ENCODE measurements around the gene RPL18. TPM values are rescaled to one million over a fixed set of nuclear protein-coding genes. Genes with fewer than 3 reads are reported as not detected.
A peak's percentile ranks its signal among the peaks of the same experiment; 100 is the strongest.

RPL18 gene
- total and polyA plus RNA-seq, 4 donors = 276 to 830 (median 586) TPM

GRCh38 chr19:48660852-48661710 lies 42.1 kb upstream of the RPL18 start:
- Histone ChIP-seq H3K9ac (ENCODE audit: low read depth in 1 of 2, low read length in 2 of 2) (peak overlapping the region in 1 of 2 donors; percentile 28), H3K27ac (ENCODE audit: low read depth in 1 of 2, low read length in 2 of 2) (peak overlapping the region; percentile 13 to 31), H3K27me3 (ENCODE audit: control insufficient read depth in 4 of 4, insufficient read depth in 4 of 4, low read length in 3 of 4) (no peaks in the 10 kb centered on the region), H3K9me3 (ENCODE audit: control insufficient read depth in 4 of 4, low read length in 3 of 4) (no peaks in the 10 kb centered on the region), H3K4me3 (ENCODE audit: low read depth in 1 of 3, low read length in 3 of 3) (no peak overlapping the region), H3K4me1 (ENCODE audit: control insufficient read depth in 4 of 4, insufficient read depth in 4 of 4, low read length in 3 of 4) (peaks cover 0 to 2% (median 0%) of the 10 kb centered on the region in 4 donors), H3K36me3 (ENCODE audit: control insufficient read depth in 4 of 4, insufficient read depth in 3 of 4, low read depth in 1 of 4, low read length in 3 of 4) (no peaks in the 10 kb centered on the region)
- WGBS = 67% methylated on average over 35 of the region's 35 CpGs
- peak; percentile 73 for DNase-seq (ENCODE audit: low spot score)
- TF ChIP-seq YY1 (IDR thresholded peaks at IDR 0.05) = no peak
- TF ChIP-seq SP1 (IDR thresholded peaks at IDR 0.05) = peak; percentile 45
- TF ChIP-seq, protein P1, sequence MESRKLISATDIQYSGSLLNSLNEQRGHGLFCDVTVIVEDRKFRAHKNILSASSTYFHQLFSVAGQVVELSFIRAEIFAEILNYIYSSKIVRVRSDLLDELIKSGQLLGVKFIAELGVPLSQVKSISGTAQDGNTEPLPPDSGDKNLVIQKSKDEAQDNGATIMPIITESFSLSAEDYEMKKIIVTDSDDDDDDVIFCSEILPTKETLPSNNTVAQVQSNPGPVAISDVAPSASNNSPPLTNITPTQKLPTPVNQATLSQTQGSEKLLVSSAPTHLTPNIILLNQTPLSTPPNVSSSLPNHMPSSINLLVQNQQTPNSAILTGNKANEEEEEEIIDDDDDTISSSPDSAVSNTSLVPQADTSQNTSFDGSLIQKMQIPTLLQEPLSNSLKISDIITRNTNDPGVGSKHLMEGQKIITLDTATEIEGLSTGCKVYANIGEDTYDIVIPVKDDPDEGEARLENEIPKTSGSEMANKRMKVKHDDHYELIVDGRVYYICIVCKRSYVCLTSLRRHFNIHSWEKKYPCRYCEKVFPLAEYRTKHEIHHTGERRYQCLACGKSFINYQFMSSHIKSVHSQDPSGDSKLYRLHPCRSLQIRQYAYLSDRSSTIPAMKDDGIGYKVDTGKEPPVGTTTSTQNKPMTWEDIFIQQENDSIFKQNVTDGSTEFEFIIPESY (IDR thresholded peaks at IDR 0.05) = no peak
- TF ChIP-seq RAD21 (IDR thresholded peaks at IDR 0.05) = no peak
- TF ChIP-seq TAF1 (conservative IDR thresholded peaks at IDR 0.05) = no peak
- no peak for TF ChIP-seq CTCF (IDR thresholded peaks at IDR 0.05; ENCODE audit: low read depth, low read length, missing input control)
- TF ChIP-seq FOXA1 (IDR thresholded peaks at IDR 0.05) = no peak
- TF ChIP-seq NR2F2 (IDR thresholded peaks at IDR 0.05) = peak; percentile 49
- TF ChIP-seq JUND (IDR thresholded peaks at IDR 0.05) = peak in 1 of 2 donors; percentile 59
- TF ChIP-seq GABPA (IDR thresholded peaks at IDR 0.05 in 1 of 2, conservative IDR thresholded peaks at IDR 0.05 in 1 of 2) = no peak
- no peak for TF ChIP-seq FOXA2 (IDR thresholded peaks at IDR 0.05)
- no peak for TF ChIP-seq EGR1 (IDR thresholded peaks at IDR 0.05; ENCODE audit: low read depth in 2 of 2)
- no peak for TF ChIP-seq HNF4G (IDR thresholded peaks at IDR 0.05)
- no peak for TF ChIP-seq MAX (IDR thresholded peaks at IDR 0.05)
- no peak for TF ChIP-seq REST (IDR thresholded peaks at IDR 0.05)
